Measurements from ENCODE around the gene CALML4.
A peak's percentile ranks its signal among the peaks of the same experiment; 100 is the strongest.
"Not testable (repeated sequence)": the region's sequence is repeated elsewhere in the genome, so short reads cannot be mapped to it uniquely, and the experiment has no call there.

The CALML4 gene

DNA sequence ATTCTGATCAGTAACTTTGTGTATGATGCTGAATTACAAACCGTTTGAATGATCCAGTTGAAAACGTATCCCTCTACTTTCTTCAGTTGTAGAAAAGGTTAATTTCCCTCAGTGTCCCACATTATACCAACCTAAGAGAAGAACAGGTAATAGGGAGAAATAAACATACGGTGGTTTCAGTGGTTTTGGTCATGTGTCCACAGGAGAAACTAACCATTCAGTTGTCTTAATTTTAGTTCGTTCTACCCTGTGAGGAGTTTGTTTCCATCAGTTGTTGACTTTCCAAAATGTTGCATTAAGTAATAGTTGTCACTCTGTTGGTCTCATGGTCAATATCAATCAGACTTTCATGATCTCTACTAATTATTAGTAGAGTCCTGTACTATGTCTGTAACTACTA lies 15.1 kb downstream of the CALML4 start:
- no peak for DNase-seq (ENCODE audit: low spot score)

DNA sequence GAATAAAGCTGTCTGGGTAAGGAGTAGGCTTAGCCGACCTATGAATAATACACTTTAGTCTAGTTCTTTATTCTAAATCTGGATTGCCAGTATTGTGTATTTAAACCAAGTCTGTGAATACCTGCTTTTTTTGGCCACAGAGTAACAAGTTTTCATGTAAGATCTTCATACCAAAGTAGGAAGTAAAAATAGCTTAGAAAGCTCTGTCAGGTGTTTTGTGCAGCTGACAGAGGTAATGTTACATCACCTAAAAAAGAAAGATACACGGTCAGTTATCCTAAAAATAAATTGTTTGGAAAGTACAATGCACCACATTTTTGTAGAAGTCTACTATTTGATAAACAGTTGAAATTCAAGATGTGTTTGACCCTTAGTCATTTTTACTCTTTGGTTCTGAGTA lies 16.5 kb downstream of the CALML4 start:
- no peak for DNase-seq (ENCODE audit: low spot score)

DNA sequence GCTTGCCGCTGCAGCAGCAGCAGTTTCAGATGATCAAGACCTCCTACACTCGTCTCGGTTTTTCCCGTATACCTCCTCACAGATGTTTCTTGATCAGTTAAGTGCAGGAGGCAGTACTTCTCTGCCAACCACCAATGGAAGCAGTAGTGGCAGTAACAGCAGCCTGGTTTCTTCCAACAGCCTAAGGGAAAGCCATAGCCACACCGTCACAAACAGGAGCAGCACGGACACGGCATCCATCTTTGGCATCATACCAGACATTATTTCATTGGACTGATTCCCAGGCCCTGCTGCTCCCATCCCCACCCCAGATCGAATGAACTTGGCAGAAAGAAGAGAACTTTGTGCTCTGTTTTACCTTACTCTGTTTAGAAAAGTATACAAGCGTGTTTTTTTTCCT lies 17.6 kb downstream of the CALML4 start:
- peak; percentile 71 for DNase-seq (ENCODE audit: low spot score)

DNA sequence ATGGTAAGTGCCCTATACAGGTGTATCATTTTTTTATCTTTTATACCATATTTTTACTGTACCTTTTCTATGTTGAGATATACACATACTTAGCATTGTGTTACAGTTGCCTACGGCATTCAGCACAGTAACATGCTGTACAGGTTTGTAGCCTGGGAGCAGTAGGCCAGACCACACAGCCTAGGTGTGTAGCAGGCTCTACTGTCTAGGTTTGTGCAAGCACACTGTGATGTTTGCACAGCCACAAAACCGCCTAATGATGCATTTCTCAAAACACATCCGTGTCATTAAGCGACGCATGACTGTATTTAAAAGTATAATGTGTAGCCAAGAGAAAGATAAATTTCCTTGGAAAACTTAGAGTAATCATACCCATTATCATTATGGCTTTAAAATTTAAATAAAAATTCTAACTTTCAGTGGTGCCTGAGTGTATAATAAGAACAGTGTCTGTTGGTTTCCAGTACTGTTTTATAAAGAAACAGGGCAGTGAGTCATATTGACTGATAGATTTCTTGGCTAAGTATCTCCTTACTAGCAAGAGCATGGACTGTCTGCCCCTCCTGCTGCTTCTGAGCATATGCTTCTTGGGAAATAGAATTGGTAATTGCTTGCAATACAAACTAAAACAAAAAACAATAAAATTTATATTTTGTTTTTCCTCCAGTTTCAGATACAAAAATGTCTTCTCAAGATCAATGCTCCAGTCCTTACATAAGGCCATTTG lies 18.3 kb downstream of the CALML4 start:
- DNase-seq (ENCODE audit: low spot score) = peak; percentile 74

DNA sequence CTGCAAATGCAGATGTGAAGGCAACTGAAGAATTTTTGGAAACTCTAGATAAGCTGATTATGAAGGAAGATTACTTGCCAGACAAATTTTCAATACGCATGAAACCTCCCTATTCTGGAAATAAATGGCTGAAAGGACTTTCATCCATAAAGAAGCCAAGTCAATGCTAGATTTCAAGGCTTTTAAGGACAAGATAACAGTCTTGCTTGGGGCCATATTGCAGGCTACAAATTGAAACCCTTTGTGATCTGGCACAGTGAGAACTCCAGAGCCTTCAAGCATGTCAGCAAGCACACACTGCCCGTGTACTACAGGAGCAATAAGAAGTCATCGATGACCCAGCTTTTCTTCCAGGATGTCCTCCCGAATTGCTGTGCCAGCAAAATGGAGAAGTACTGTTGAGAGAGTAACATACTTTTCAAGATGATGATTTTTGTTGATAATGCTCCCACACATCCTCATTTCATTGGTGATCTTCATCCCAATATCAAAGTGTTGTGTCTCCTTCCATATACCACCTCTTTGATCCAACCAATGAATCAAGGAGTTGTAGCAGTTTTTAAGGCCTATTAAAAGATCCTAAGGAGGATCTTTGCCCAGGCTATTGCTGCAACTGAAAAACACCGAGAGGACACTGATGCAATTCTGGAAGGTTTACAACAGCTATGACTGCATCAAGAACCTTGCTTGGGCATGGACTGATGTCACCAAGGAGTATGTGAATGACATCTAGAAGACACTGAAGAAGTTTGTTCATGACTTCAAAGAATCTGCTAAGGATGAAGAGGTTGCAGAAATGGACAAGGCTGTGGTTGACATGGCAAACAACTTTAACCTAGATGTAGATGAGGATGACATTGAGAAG lies 20.3 kb downstream of the CALML4 start:
- no peak for DNase-seq (ENCODE audit: low spot score)

DNA sequence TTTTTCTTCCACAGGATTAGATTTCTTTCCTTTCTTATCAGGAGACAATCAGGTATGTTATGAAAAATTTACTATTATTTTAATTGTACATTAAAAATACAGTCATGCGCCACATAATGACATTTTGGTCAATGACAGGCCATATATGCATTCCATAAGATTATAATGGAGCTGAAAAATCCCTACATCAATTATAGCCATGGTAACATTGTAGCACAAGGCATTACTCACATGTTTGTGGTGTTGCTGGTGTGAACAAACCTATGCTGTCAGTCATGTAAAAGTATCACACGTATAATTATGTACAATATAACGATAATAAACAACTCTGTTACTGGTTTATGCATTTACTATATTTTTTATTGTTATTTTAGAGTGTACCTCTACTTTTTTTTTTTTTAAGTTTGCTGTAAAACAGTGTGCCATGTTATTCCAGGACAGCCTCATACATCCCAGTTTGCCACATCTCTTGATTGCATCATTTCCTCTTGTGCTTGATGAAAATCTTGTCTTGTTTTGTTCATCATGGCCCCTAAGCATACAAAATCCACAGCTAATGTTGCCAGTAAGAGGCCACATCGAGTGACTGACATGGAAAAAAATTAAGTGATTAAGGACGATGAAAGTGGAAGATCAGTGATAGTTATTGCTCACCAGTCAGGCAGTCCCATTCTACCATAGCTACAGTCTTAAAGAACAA lies 21.4 kb downstream of the CALML4 start:
- no peak for DNase-seq (ENCODE audit: low spot score)

DNA sequence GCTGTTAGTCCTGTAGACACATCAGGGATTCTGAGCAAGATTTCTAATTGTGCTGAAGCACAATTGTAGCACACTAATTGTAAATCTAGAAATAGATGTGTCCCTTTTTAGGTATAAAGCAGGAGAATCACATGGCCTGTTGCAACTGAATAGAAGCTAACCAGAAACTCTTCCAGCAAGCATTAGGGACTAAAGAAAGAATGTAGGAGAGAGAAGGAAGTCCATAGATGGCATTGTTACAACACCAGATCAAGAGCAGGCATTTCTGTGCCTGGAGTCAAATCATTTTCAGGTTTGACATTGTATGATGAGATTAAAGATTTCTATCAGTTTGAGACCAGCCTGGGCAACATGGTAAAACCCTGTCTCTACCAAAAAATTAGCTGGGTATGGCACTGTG lies 27.4 kb downstream of the CALML4 start:
- DNase-seq (ENCODE audit: low spot score) = peak; percentile 35

DNA sequence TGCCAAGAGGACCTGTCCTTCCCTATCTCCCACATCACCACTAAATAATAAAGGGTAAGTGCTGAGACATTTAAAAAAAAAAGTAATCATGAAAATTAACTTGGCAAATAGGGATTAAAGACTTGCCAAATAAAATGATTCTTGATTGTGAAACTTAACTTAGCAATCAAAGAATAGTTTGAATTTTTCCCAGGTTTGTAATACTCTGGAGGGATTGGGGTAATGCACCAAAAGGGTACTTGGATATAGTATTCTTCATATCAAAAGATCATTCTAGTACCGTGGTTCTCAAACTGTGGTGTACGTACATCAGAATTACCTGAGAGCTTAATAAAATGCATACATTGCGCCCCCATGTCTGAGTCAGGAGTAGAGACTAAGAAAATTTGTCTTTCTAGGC lies 28.5 kb downstream of the CALML4 start:
- peak; percentile 24 for DNase-seq (ENCODE audit: low spot score)

DNA sequence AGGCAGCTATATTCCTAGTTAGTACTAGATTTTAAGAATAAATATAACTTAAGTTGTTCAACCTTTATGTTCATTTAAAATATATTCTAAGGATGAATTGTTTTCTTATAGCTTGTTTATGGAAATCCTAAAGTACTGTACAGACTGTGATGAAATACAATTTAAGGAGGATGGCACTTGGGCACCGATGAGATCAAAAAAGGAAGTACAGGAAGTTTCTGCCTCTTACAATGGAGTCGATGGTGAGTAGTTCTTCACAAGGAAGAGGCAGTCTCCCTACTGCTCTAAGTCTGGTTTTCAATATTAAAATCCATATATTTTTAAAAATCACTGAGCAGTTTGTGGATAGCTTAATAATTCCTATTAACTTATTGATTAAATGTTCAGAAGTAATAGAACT lies 29.6 kb downstream of the CALML4 start:
- no peak for DNase-seq (ENCODE audit: low spot score)

DNA sequence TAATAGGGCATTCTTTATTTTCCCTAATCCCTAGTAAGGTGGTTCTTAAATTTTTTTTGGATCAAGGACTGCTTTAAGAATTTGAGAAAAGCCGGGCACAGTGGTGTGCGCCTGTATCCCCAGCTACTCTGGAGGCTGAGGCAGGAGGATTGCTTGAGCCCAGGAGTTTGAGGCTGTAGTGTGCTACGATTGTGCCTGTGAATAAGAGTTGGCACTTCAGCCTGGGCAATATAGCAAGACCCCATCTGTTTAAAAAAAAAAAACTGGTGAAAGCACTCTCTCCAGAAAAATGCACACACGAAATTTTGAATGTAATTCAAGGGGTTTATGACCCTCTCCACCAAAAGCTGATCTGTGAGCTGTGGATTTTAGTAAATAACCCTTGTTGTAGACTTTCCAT lies 32.0 kb downstream of the CALML4 start:
- no peak for DNase-seq (ENCODE audit: low spot score)

DNA sequence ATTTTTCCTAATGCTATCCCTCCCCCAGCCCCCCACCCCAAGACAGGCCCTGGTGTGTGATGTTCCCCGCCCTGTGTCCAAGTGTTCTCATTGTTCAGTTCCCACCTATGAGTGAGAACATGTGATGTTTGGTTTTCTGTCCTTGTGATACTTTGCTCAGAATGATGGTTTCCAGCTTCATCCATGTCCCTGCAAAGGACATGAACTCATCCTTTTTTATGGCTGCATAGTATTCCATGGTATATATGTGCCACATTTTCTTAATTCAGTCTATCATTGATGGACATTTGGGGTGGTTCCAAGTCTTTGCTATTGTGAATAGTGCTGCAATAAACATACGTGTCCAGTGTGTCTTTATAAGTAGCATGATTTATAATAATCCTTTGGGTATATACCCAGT lies 33.1 kb downstream of the CALML4 start:
- DNase-seq (ENCODE audit: low spot score) = not testable (repeated sequence)

DNA sequence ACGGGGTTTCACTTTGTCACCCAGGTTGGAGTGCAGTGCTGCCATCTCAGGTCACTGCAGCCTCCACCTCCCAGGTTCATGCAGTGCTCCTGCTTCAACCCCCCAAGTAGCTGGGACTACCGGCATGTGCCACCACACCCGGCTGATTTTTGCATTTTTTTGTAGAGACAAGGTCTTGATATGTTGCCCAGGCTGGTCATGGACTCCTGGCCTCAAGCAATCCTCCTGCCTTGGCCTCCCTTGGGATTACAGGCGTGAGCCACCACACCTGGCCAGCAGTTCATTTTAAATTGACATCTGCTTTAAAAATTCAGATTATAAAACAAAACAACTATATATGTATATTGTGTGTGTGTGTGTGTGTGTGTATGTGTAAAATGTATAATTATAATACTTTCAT lies 38.3 kb downstream of the CALML4 start:
- no peak for DNase-seq (ENCODE audit: low spot score)

DNA sequence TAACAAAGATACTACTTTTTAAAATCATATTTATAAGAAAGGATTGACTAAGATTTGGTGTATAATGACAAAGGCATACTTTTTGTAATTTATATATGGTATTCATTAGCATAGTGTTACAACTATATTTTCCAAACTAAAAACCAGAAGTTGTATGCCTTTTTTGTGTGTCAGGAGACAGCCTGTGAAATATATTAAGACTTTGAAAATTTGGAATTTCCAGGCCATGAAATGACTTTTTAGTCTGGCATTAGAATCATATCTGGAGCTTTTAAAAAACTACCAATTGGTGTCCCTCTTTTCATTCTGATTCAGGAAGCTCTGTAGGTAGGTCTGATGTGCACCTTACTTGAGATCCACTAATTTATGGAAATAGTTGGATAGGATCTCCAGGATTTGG lies 41.9 kb downstream of the CALML4 start:
- no peak for DNase-seq (ENCODE audit: low spot score)

DNA sequence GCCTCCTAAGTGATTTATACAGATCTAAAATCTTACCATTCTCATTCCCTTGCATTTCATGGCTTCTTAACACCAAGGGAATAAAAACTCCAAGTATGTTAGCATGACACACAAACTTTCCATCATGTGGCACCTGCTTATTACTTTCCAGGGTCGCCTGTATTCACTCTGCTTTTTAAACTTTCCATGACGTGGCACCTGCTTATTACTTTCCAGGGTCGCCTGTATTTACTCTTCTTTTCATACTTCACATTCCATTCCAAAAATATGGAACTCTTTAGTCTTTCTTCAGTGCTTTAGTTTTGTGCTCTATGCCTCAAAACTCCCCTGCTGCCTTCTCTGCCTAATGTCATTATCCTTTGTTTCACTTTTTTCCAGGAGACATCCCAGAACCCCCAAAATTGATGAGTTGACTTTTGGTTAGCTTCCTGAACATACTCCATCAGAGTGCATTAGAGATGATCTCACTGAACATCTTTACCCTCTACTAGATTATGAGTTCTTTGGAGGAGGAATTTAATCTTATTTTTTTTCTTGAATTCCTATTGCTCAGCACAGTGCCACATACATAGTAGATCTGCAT lies 47.0 kb downstream of the CALML4 start:
- DNase-seq (ENCODE audit: low spot score) = no peak

DNA sequence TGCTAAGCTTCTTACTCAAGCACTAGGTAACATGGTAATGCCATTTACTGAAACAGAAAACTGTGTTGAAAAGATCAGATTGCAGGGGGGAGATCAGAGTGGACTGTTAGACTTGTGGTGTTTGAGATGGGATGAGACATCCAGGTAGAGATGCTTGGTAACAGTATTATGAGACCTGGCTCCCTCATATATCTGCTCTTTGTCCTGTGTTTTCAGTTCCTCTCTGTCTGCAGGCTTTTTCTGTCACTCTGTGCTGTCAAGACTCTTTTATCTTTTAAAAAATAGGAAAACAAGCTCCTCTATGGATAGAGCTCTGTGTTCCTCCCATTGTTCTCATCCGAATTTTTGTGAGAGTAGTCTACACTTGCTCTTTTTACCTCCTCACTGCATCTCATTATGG lies 48.1 kb downstream of the CALML4 start:
- DNase-seq (ENCODE audit: low spot score) = no peak

DNA sequence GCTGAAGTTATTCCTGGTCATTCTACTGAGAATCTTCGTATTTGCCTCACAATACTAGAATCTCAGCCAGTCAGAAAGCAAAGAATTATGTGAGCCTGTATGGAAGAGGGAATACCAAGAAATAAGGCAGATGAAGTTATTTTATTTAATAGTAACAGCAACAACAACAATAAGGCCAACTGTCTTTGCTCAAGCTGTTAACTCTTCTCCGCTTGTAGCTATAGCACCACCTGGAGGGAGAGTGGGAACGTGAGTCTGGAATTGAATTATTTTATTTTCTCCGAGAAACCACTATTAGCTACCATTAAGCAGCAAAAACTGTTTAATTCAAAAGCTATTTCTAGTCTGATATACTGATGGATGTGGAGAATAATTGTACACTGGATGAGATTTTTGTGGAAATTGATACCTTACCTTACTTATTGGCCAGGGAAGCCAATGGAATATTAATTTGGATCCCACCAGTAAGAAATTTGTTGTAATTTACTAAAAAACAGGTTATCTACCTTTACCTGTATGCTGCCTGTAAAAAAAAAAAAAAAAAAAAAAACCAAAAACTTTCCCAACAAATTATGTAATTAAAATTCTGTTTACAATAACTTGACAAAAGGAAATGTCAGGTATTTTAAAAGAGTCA lies 50.1 kb downstream of the CALML4 start:
- peak; percentile 65 for DNase-seq (ENCODE audit: low spot score)

DNA sequence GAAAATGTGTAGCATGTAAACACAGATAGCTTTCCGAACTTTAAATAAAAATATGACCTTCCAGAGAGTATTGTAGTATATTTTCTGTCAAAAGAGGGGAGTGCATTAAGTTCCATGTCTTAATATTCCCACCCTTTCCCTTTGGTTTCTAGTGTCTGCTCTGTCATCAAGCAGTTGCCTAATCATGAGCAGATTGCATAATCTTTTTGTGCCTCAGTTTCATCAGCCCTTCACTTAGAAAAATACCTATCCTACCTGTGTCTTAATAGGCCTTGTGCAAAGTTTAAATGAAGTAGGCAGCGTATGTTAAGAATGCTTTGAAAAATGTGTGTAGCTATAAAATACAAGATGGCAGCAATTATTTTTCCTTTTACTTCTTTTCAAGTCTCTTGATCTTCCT lies 52.8 kb downstream of the CALML4 start:
- no peak for DNase-seq (ENCODE audit: low spot score)

DNA sequence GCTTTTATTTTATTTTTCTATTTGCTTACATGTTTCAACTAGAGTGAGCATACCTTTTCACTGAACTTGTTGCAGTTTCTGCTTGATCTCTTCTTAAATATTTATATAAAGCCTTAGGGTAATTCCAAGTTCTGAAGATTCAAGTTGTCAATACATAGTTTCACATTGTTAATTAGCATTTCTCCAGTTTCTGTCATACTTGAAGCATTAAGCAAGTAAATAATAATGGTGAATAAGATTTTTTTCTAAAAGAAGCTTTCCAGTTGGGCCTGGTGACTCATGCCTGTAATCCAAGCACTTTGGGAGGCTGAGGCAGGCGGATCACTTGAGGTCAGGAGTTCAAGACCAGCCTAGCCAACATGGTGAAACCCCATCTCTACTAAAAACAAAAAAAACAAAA lies 53.9 kb downstream of the CALML4 start:
- no peak for DNase-seq (ENCODE audit: low spot score)

DNA sequence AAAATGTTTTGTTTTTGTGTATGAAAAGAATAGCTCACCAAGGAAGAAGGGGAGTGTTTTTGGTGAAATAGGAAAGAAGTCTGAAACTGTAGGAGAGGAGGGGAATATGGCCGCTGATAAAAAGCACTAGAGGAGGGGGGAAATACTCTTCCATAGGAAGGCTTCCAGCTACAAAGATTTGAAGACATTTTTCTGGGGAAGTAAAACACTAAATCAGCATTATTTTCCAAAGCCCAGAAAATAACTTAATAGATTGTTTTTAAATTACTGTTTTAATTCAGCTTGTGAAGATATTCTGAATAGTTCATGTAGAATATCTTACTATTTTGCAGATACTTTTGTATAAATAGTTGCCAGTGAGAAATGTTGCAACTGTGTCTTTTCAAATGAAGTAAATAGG lies 54.9 kb downstream of the CALML4 start:
- DNase-seq (ENCODE audit: low spot score) = no peak

DNA sequence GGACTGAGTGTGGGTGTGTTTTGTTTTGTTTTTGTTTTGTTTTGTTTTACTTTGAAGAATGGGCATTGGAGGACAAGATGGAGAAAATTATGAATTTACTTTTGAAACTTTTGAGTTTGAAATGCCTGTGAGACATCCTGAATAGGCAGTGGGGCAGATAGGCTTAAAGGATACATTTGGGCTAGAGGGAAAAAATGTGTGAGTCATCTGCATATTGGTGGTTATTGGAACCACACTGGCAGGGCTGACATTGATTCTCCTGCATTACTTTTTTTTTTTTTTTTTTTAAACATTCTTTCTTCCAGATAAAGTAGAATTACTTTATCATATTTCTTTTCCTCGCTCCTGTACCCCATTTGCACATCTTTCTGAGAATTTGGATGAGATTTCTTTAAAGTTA lies 56.1 kb downstream of the CALML4 start:
- DNase-seq (ENCODE audit: low spot score) = peak; percentile 64

DNA sequence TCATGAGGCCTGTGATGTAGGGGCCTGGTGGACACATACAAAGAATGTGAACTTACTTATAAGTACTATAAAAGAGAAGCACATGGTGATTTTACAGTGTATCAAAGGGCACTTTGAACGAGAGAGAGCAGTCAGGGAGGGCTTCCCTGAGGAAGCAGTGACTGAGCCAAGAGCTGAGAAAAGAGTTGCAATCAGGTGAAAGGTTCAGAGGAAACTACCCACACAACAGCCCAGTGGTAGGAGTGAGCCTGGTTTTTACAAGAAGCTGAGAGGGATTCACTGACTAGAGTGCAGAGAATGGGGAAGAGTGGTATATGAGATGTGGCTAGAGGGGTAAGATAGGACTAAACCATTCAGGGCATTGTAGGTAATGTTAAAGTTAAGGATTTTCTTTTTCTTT lies 57.1 kb downstream of the CALML4 start:
- no peak for DNase-seq (ENCODE audit: low spot score)

DNA sequence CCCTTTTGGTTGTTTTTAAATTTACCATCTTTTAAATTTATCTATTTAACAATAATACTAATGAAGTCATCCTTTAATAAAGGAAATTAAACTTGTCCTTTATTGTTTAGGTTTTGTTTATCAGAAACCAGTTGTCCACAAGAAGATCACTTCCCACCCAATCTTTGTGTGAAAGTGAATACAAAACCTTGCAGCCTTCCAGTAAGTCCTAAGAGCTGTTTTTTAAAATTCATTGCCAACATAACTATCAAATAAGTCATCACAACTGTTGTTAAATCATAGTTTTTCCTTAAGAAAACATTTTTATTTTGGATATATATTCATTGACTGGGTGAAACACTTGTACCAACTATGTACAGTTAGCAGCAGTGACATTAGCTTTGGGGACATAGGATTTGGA lies 59.4 kb downstream of the CALML4 start:
- DNase-seq (ENCODE audit: low spot score) = no peak
